H9 (cell line): Measurements from ENCODE around the gene EIF2S2. TPM values are rescaled to one million over a fixed set of nuclear protein-coding genes. Genes with fewer than 3 reads are reported as not detected.

Experiments used
- DNase-seq: peaks from one replicate; pipeline ENCODE4 v3.0.0-alpha.2; 2017
- H2AFZ ChIP-seq: one replicate; pipeline ENCODE4 v1.6.1; 2013; ENCODE audit warnings: mild to moderate bottlenecking, low read length, control low read depth, moderate library complexity
- H2AK5ac ChIP-seq: 2 replicates; pipeline ENCODE4 v1.6.1; 2013; ENCODE audit warnings: low read length, control low read depth, mixed read lengths; ENCODE audit not compliant: insufficient read length
- H2BK120ac ChIP-seq: one replicate; pipeline ENCODE4 v1.6.1; 2013; ENCODE audit warnings: low read depth, mild to moderate bottlenecking, low read length, control low read depth, inconsistent platforms; ENCODE audit not compliant: poor library complexity, severe bottlenecking
- H2BK12ac ChIP-seq: 2 replicates; pipeline ENCODE4 v1.6.1; 2013; ENCODE audit warnings: low read length, control low read depth, mixed read lengths, low read depth; ENCODE audit not compliant: insufficient read length
- H2BK15ac ChIP-seq: 2 replicates; pipeline ENCODE4 v1.6.1; 2013; ENCODE audit warnings: low read depth, low read length, control low read depth
- H2BK20ac ChIP-seq: one replicate; pipeline ENCODE4 v1.6.1; 2013; ENCODE audit warnings: low read depth, mild to moderate bottlenecking, low read length, control low read depth, inconsistent platforms; ENCODE audit not compliant: poor library complexity, severe bottlenecking
- H2BK5ac ChIP-seq: 2 replicates; pipeline ENCODE4 v1.6.1; 2013; ENCODE audit warnings: low read length, control low read depth, mixed read lengths; ENCODE audit not compliant: insufficient read length
- H3K14ac ChIP-seq: 2 replicates; pipeline ENCODE4 v1.6.1; 2013; ENCODE audit warnings: low read length, control low read depth; ENCODE audit not compliant: insufficient read depth
- H3K18ac ChIP-seq: 2 replicates; pipeline ENCODE4 v1.6.1; 2013; ENCODE audit warnings: low read depth, mild to moderate bottlenecking, mixed read lengths, low read length, control low read depth; ENCODE audit not compliant: insufficient read length
- H3K23ac ChIP-seq: 2 replicates; pipeline ENCODE4 v1.6.1; 2013; ENCODE audit warnings: low read length, control low read depth, mixed read lengths, low read depth; ENCODE audit not compliant: insufficient read length
- H3K23me2 ChIP-seq: 2 replicates; pipeline ENCODE4 v1.6.1; 2013; ENCODE audit warnings: low read depth, mild to moderate bottlenecking, mixed read lengths, low read length, control low read depth; ENCODE audit not compliant: insufficient read length, poor library complexity, severe bottlenecking
- H3K27ac ChIP-seq: 2 replicates; pipeline ENCODE4 v1.5.1; 2013; ENCODE audit warnings: low read length, control low read depth, mixed read lengths, low read depth; ENCODE audit not compliant: insufficient read length
- H3K27me3 ChIP-seq: 2 replicates; pipeline ENCODE4 v1.6.1; 2013; ENCODE audit warnings: low read length, control low read depth, inconsistent platforms; ENCODE audit not compliant: insufficient read depth
- H3K4ac ChIP-seq: 2 replicates; pipeline ENCODE4 v1.6.1; 2013; ENCODE audit warnings: low read depth, mild to moderate bottlenecking, control low read depth, inconsistent platforms, low read length, moderate library complexity
- H3K4me1 ChIP-seq: 2 replicates; pipeline ENCODE4 v1.6.1; 2013; ENCODE audit warnings: low read length, control low read depth, inconsistent platforms; ENCODE audit not compliant: insufficient read depth
- H3K4me2 ChIP-seq: 2 replicates; pipeline ENCODE4 v1.6.1; 2013; ENCODE audit warnings: low read length, control low read depth, mixed read lengths; ENCODE audit not compliant: insufficient read length, insufficient read depth
- H3K56ac ChIP-seq: 2 replicates; pipeline ENCODE4 v1.6.1; 2013; ENCODE audit warnings: low read depth, mild to moderate bottlenecking, mixed read lengths, low read length, control low read depth; ENCODE audit not compliant: insufficient read length
- H3K79me1 ChIP-seq: 2 replicates; pipeline ENCODE4 v1.6.1; 2013; ENCODE audit warnings: low read depth, mild to moderate bottlenecking, moderate library complexity, low read length, control low read depth, inconsistent platforms; ENCODE audit not compliant: insufficient read depth, poor library complexity, severe bottlenecking
- H3K79me2 ChIP-seq: 2 replicates; pipeline ENCODE4 v1.6.1; 2013; ENCODE audit warnings: low read length, control low read depth, inconsistent platforms; ENCODE audit not compliant: insufficient read depth
- H3K9ac ChIP-seq: 2 replicates; pipeline ENCODE4 v1.6.1; 2013; ENCODE audit warnings: low read length, control low read depth, mixed read lengths; ENCODE audit not compliant: insufficient read length; ENCODE audit errors: extremely low read depth
- H3K9me3 ChIP-seq: one replicate; pipeline ENCODE4 v1.6.1; 2013; ENCODE audit warnings: low read depth, low read length, inconsistent platforms; ENCODE audit not compliant: control insufficient read depth
- H3T11ph ChIP-seq: one replicate; pipeline ENCODE4 v1.6.1; 2013; ENCODE audit warnings: mild to moderate bottlenecking, low read length, control low read depth, inconsistent platforms
- H4K20me1 ChIP-seq: one replicate; pipeline ENCODE4 v1.6.1; 2013; ENCODE audit not compliant: control insufficient read depth, insufficient read length, insufficient read depth
- H4K5ac ChIP-seq: 2 replicates; pipeline ENCODE4 v1.6.1; 2013; ENCODE audit warnings: low read depth, mild to moderate bottlenecking, mixed read lengths, low read length, control low read depth; ENCODE audit not compliant: insufficient read length
- H4K8ac ChIP-seq: replicated peaks from 2 replicates; pipeline ENCODE4 v1.6.1; 2013; ENCODE audit warnings: low read length, control low read depth, mixed read lengths, low read depth; ENCODE audit not compliant: insufficient read length
- H4K91ac ChIP-seq: 2 replicates; pipeline ENCODE4 v1.6.1; 2013; ENCODE audit warnings: low read depth, mild to moderate bottlenecking, moderate library complexity, mixed read lengths, low read length, control low read depth; ENCODE audit not compliant: insufficient read length
- H3K27ac Mint-ChIP-seq, 3 experiments: 2 replicates in 2 of 3; 3 replicates in 1 of 3; pipeline ENCODE4 v1.8.0; 2020 to 2021; ENCODE audit warnings: mixed read lengths in 3 of 3, mild to moderate bottlenecking in 1 of 3, moderate library complexity in 1 of 3
- H3K27me3 Mint-ChIP-seq: 2 replicates; pipeline ENCODE4 v1.8.0; 2021; ENCODE audit warnings: low read depth, mild to moderate bottlenecking, moderate library complexity, mixed read lengths
- H3K36me3 Mint-ChIP-seq, 3 experiments: 2 replicates in 2 of 3; 3 replicates in 1 of 3; pipeline ENCODE4 v1.8.0; 2020 to 2021; ENCODE audit warnings: low read depth in 3 of 3, mixed read lengths in 3 of 3; ENCODE audit not compliant: insufficient read depth in 1 of 3
- H3K4me1 Mint-ChIP-seq, 2 experiments: 2 replicates each; pipeline ENCODE4 v1.8.0; 2020; ENCODE audit warnings: mixed read lengths in 2 of 2
- H3K4me3 Mint-ChIP-seq, 2 experiments: 2 replicates in 1 of 2; 3 replicates in 1 of 2; pipeline ENCODE4 v1.8.0; 2020 to 2021; ENCODE audit warnings: mild to moderate bottlenecking in 2 of 2, mixed read lengths in 2 of 2, moderate library complexity in 1 of 2
- H3K9me3 Mint-ChIP-seq, 2 experiments: 2 replicates in 1 of 2; 3 replicates in 1 of 2; pipeline ENCODE4 v1.8.0; 2020; ENCODE audit warnings: mild to moderate bottlenecking in 2 of 2, mixed read lengths in 2 of 2, moderate library complexity in 1 of 2
- CTCF ChIP-seq: fragments of 200-600 bp; sonication (generic); conservative IDR thresholded peaks from 3 replicates; pipeline ENCODE4 v1.8.0; 2021; ENCODE audit warnings: antibody characterized with exemption, mild to moderate bottlenecking
- WGBS: extraction: QIAGEN DNeasy Blood & Tissue Kit; methylation state at CpG from one replicate; pipeline ENCODE4 v1.1.7; 2013; ENCODE audit warnings: missing lambda C conversion rate, low lambda C conversion rate, mixed read lengths; ENCODE audit not compliant: insufficient read length; ENCODE audit errors: extremely low coverage; 5-methylcytosine and 5-hydroxymethylcytosine counted together
- total RNA-seq: library from RNA; stranded (reverse); gene quantifications from 2 replicates; pipeline ENCODE4 v1.2.1, GENCODE V29; 2021

The EIF2S2 gene
- total RNA-seq, 1 experiment from 2014 or later, result 188 TPM

DNA sequence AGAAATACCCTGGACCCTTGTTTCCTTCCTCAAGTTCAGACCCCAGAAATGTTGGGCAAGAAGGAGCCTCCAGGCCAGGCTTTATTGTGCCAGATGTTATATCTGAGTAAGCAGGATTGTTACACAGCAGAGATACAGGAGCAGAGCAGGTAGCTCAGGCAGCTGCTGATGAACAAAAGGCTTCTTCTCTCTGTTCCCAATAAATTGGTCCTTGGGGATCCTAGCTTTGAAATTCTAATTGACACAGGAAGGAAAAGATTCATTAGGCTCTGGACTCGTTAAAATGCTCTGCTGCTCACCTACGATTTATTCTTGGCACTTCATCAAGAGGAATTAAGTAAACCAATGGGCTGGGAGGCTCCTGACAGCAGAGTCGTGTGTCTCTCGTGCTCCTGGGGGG is 64.1 kb downstream of the EIF2S2 start:
- no peak overlapping the region for H2AFZ ChIP-seq
- no peak overlapping the region for H2AK5ac ChIP-seq
- H3K18ac ChIP-seq, result no peak overlapping the region
- H2BK120ac ChIP-seq, result no peak overlapping the region
- no peak overlapping the region for H2BK15ac ChIP-seq
- no peak overlapping the region for H3K27ac Mint-ChIP-seq
- no peaks in the 10 kb centered on the region for H3K23me2 ChIP-seq
- H2BK12ac ChIP-seq, result no peak overlapping the region
- no peak overlapping the region for H4K91ac ChIP-seq
- H4K20me1 ChIP-seq, result no peaks in the 10 kb centered on the region
- H3K23ac ChIP-seq, result no peak overlapping the region
- peaks cover 38 to 40% of the 10 kb centered on the region in 2 experiments for H3K4me1 Mint-ChIP-seq
- H3K9me3 Mint-ChIP-seq, result no peaks in the 10 kb centered on the region
- H4K5ac ChIP-seq, result no peak overlapping the region
- H3K4me1 ChIP-seq, result peaks cover 11% of the 10 kb centered on the region
- no peak for TF ChIP-seq CTCF
- H3K9ac ChIP-seq, result no peak overlapping the region
- H3K4me2 ChIP-seq, result no peak overlapping the region
- no peaks in the 10 kb centered on the region for H3K9me3 ChIP-seq
- H3K27ac ChIP-seq, result no peak overlapping the region
- H3K27me3 ChIP-seq, result no peaks in the 10 kb centered on the region
- H3K27me3 Mint-ChIP-seq, result no peaks in the 10 kb centered on the region
- H2BK5ac ChIP-seq, result no peak overlapping the region
- no peak overlapping the region for H3K56ac ChIP-seq
- no peak for DNase-seq
- no peak overlapping the region for H2BK20ac ChIP-seq
- H3K14ac ChIP-seq, result no peak overlapping the region
- H3K79me2 ChIP-seq, result peaks cover 2% of the 10 kb centered on the region; the same call in 1 of the 2 replicates
- H3T11ph ChIP-seq, result no peak overlapping the region
- H3K79me1 ChIP-seq, result peaks cover 10% of the 10 kb centered on the region
- WGBS, result no CpG with 5 or more reads among the region's 4 CpGs
- no peak overlapping the region for H3K4me3 Mint-ChIP-seq
- H3K36me3 Mint-ChIP-seq, result peaks cover 0 to 2% (median 0%) of the 10 kb centered on the region in 3 experiments; a peak in 4 of 7 replicates
- H3K4ac ChIP-seq, result no peak overlapping the region
- no peak overlapping the region for H4K8ac ChIP-seq
